Measurements from ENCODE around the gene HELT.
"Not testable (repeated sequence)": the region's sequence is repeated elsewhere in the genome, so short reads cannot be mapped to it uniquely, and the experiment has no call there.

HELT gene

GRCh38 chr4:185017964-185018772 is at the start of gene HELT:
TSS of gene HELT (plus strand) at chr4:185018490. CDS start at chr4:185018929, 439 bp downstream.
- Mint-ChIP-seq H3K4me3 (peak within 1 kb of the TSS in 1 of 2 donors; percentile 27), H3K4me1 (peaks cover 44% of the 10 kb centered on the region), H3K27me3 (peaks cover 100% of the 10 kb centered on the region), H3K27ac (peak within 1 kb of the TSS in 1 of 2 donors; percentile 79), H3K9me3 (no peaks in the 10 kb centered on the region)
- no peak for ATAC-seq
- DNase-seq: no peak

- Mint-ChIP-seq H3K4me3 (no peak overlapping the region), H3K9me3 (peaks cover 20% of the 10 kb centered on the region in 2 donors), H3K27ac (no peak overlapping the region), H3K27me3 (peaks cover 18% of the 10 kb centered on the region), H3K4me1 (peaks cover 7% of the 10 kb centered on the region)
- DNase-seq: peak; percentile 28 to 31
- peak; percentile 42 for ATAC-seq
These were observed 49.5 kb upstream of the HELT start for GRCh38 chr4:184968784-184969201.

- Mint-ChIP-seq H3K9me3 (peaks cover 20% of the 10 kb centered on the region in 2 donors), H3K27ac (no peak overlapping the region), H3K27me3 (peaks cover 18% of the 10 kb centered on the region), H3K4me3 (no peak overlapping the region), H3K4me1 (peaks cover 7% of the 10 kb centered on the region)
- DNase-seq: no peak
- ATAC-seq: no peak
These were observed 48.7 kb upstream of the HELT start for GRCh38 chr4:184969610-184970009.

DNA sequence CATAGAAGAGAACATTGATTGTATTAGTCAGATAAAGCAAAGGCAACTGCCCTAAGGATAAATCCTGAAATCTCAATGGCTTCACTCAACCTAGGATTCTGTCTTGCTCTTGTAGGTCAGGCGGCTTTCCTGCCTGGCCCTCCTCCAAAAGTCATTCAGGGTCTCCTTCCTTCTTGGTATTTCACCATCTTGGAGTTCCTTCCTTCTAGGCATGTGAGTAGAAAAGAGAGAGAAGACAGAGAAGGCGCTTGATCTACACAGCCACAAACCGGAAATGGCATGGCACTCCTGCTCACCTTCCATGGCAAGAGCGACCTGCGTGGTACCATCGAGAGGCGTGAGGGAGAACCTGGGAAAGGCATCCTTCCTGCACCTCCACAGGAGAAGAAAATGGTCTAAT is 45.3 kb upstream of the HELT start:
- no peak for ATAC-seq
- Mint-ChIP-seq H3K27me3 (peaks cover 18% of the 10 kb centered on the region), H3K4me1 (no peaks in the 10 kb centered on the region), H3K9me3 (peaks cover 13 to 20% of the 10 kb centered on the region in 2 donors), H3K27ac (no peak overlapping the region), H3K4me3 (no peak overlapping the region)
- DNase-seq: no peak

GRCh38 chr4:184976348-184976747 is 41.9 kb upstream of the HELT start:
- not testable (repeated sequence) for ATAC-seq, H3K4me3 Mint-ChIP-seq, H3K9me3 Mint-ChIP-seq, H3K4me1 Mint-ChIP-seq, H3K27ac Mint-ChIP-seq, DNase-seq
- peaks cover 18% of the 10 kb centered on the region for H3K27me3 Mint-ChIP-seq

- Mint-ChIP-seq H3K4me1 (no peaks in the 10 kb centered on the region), H3K27me3 (peaks cover 12% of the 10 kb centered on the region), H3K4me3 (no peak overlapping the region), H3K9me3 (no peaks in the 10 kb centered on the region), H3K27ac (no peak overlapping the region)
- DNase-seq: no peak
- ATAC-seq: no peak
These were observed 40.5 kb upstream of the HELT start for GRCh38 chr4:184977747-184978146.

DNA sequence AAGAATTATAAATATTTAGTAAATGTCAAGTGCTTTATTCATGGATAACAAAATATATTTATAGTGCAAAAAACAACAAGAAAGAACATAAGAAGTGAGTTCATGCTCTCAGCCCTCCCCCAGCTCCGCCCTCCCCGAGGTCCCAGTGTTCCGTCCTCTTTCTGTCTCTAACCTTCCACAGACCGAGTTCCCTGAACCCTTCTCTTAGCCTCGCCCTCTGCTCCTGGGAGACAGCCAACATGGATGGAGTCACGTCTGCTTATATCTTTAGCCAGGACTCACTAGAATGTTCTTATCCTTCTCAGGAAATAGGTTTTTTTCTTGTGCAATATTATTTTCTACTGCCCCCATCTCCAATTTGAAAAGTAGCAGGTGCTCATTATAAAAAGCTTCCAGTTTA is 40.1 kb upstream of the HELT start:
- no peak for DNase-seq
- Mint-ChIP-seq H3K27me3 (peaks cover 8% of the 10 kb centered on the region), H3K4me3 (no peak overlapping the region)

GRCh38 chr4:184979461-184980124 is 38.7 kb upstream of the HELT start:
- no peaks in the 10 kb centered on the region for H3K9me3 Mint-ChIP-seq
- no peak overlapping the region for H3K4me3 Mint-ChIP-seq
- peaks cover 7% of the 10 kb centered on the region for H3K27me3 Mint-ChIP-seq
- DNase-seq (no peak), ATAC-seq (no peak)
- no peaks in the 10 kb centered on the region for H3K4me1 Mint-ChIP-seq
- H3K27ac Mint-ChIP-seq: no peak overlapping the region

More for the DNA sequence above, 40.1 kb upstream of the HELT start:
- H3K4me1 Mint-ChIP-seq: no peaks in the 10 kb centered on the region
- H3K27ac Mint-ChIP-seq: peak overlapping the region in 1 of 2 donors; percentile 54
- H3K9me3 Mint-ChIP-seq: no peaks in the 10 kb centered on the region
- ATAC-seq: no peak

- ATAC-seq: no peak
- DNase-seq: no peak
- H3K9me3 Mint-ChIP-seq: no peaks in the 10 kb centered on the region
These were observed 38.0 kb upstream of the HELT start for GRCh38 chr4:184980261-184980660.

DNA sequence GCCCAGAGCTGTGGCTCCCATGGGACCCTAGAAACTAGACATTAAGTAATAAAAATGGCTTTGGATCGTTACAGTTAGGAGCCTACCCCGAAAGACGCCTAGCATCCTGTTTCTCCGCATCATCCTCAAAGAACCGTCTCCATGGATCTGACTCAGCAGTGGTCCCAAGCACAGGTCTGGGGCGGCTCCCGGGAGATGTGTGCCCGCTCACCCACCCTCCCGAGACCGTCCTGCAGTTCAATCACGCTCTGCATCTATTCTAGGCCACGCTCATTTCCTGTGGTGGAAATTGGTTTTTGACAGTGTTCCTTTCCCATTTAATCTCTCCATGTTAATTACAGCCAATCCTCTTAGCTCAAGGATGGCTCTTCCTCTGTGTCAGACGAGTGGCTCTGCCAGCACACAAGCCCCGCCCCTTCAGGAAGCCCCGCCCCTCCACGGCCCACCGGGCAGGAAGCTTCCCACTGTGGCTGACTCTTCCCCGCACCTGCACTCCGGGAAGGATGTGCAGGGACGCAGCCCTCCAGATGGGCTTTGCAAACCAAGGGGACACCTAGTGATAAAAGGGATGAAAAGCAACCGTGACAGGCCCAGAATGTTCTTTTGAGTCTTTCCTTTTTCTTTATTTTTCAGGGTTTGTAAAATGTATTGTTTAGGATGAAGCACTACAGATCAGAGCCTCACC is 34.5 kb upstream of the HELT start:
- ATAC-seq (peak; percentile 66), DNase-seq (peak in 1 of 2 donors; percentile 47)
- H3K4me3 Mint-ChIP-seq: no peak overlapping the region
- H3K27me3 Mint-ChIP-seq: no peaks in the 10 kb centered on the region
- H3K4me1 Mint-ChIP-seq: no peaks in the 10 kb centered on the region
- H3K9me3 Mint-ChIP-seq: no peaks in the 10 kb centered on the region
- no peak overlapping the region for H3K27ac Mint-ChIP-seq

More at GRCh38 chr4:184980261-184980660, 38.0 kb upstream of the HELT start:
- H3K4me1 Mint-ChIP-seq: no peaks in the 10 kb centered on the region
- H3K27ac Mint-ChIP-seq: no peak overlapping the region
- H3K27me3 Mint-ChIP-seq: no peaks in the 10 kb centered on the region
- no peak overlapping the region for H3K4me3 Mint-ChIP-seq

DNA sequence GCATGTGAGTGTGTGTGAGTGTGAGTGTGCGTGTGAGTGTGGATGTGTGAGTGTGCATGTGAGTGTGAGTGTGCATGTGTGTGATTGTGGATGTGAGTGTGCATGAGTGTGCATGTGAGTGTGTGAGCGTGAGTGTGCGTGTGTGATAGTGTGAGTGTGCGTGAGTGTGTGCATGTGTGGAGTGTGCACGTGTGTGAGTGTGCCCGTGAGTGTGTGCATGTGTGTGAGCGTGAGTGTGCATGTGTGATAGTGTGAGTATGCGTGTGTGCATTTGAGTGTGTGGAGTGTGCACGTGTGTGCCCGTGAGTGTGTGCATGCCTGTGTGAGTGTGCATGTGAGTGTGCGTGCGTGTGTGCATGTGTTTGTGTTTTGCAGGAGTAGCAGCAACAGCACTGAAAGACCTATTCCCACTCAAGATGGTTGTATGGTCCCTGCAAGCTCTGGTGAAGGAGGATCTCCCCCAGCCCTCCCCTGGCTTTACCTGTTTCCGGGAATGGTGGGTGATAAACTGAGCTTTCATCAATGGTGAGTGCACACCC is 30.7 kb upstream of the HELT start:
- ATAC-seq: no peak
- DNase-seq: no peak
- no peaks in the 10 kb centered on the region for H3K9me3 Mint-ChIP-seq
- no peaks in the 10 kb centered on the region for H3K4me1 Mint-ChIP-seq
- no peak overlapping the region for H3K4me3 Mint-ChIP-seq
- no peaks in the 10 kb centered on the region for H3K27me3 Mint-ChIP-seq
- H3K27ac Mint-ChIP-seq: no peak overlapping the region

- DNase-seq (no peak), ATAC-seq (no peak)
- Mint-ChIP-seq H3K27ac (no peak overlapping the region), H3K4me3 (no peak overlapping the region), H3K27me3 (no peaks in the 10 kb centered on the region), H3K9me3 (no peaks in the 10 kb centered on the region), H3K4me1 (no peaks in the 10 kb centered on the region)
These were observed 29.7 kb upstream of the HELT start for GRCh38 chr4:184988611-184989010.

DNA sequence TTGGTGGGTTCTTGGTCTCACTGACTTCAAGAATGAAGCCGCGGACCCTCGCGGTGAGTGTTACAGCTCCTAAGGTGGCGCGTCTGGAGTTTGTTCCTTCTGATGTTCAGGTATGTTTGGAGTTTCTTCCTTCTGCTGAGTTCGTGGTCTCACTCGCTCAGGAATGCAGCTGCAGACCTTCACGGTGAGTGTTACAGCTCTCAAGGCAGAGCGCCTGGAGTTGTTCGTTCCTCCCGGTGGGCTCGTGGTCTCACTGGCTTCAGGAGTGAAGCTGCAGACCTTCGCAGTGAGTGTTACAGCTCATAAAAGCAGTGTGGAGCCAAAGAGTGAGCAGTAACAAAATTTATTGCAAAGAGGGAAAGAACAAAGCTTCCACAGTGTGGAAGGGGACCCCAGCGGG is 29.0 kb upstream of the HELT start:
- H3K4me3 Mint-ChIP-seq, H3K27ac Mint-ChIP-seq, H3K4me1 Mint-ChIP-seq, ATAC-seq, H3K9me3 Mint-ChIP-seq, DNase-seq, H3K27me3 Mint-ChIP-seq: not testable (repeated sequence)

- H3K4me3 Mint-ChIP-seq, ATAC-seq, H3K9me3 Mint-ChIP-seq, DNase-seq, H3K27ac Mint-ChIP-seq, H3K4me1 Mint-ChIP-seq, H3K27me3 Mint-ChIP-seq: not testable (repeated sequence)
These were observed 28.2 kb upstream of the HELT start for GRCh38 chr4:184990131-184990530.

- Mint-ChIP-seq H3K9me3 (no peaks in the 10 kb centered on the region), H3K27ac (no peak overlapping the region), H3K27me3 (no peaks in the 10 kb centered on the region), H3K4me1 (no peaks in the 10 kb centered on the region), H3K4me3 (no peak overlapping the region)
- ATAC-seq (no peak), DNase-seq (no peak)
These were observed 26.4 kb upstream of the HELT start for GRCh38 chr4:184991860-184992259.
